Liver (tissue), 4 donors: ENCODE results near the gene PCSK1N. TPM values are rescaled to one million over a fixed set of nuclear protein-coding genes. Genes with fewer than 3 reads are reported as not detected.

Source experiments
- polyA plus RNA-seq, 2 donors: library from polyadenylated mRNA; stranded (reverse) in 1 of 2; unstranded in 1 of 2; fragments of 200-250 nt in 1 of 2; fragments of >200 nt in 1 of 2; fragmentation: Nextera tagmentation in 1 of 2; extraction: Ambion mirVana in 1 of 2; gene quantifications; one replicate each; pipeline versions ENCODE4 v1.2.1 to v1.2.3, GENCODE V29; 2013 to 2015
- total RNA-seq, 2 donors: library from RNA; depleted of rRNA; stranded (reverse); fragments of >200 nt; gene quantifications; one replicate each; pipeline ENCODE4 v1.2.3, GENCODE V29; 2014
- donor health status: healthy.
- donor health status: healthy.
- donor health status: healthy.

Gene PCSK1N
- total and polyA plus RNA-seq, 4 donors = 0.05 to 5.4 (median 0.92) TPM

Other genes starting within 250 kb of the PCSK1N start
- gene WDR13, start 238.1 kb downstream of the PCSK1N start, total RNA-seq = 10 to 100 TPM; 25.4 to 39.8 TPM
- gene WDR13, start 238.1 kb downstream of the PCSK1N start, polyA plus RNA-seq = 10 to 100 TPM; 37.2 to 73.7 TPM
- gene WAS, start 151.8 kb downstream of the PCSK1N start, total RNA-seq = 1 to 10 TPM; 5.1 to 5.6 TPM
- gene WAS, start 151.8 kb downstream of the PCSK1N start, polyA plus RNA-seq = 1 to 10 TPM; 1.0 to 3.1 TPM
- gene SUV39H1, start 138.9 kb downstream of the PCSK1N start, total RNA-seq = 1 to 10 TPM; 4.0 to 5.8 TPM
- gene SUV39H1, start 138.9 kb downstream of the PCSK1N start, polyA plus RNA-seq = 1 to 10 TPM; 3.2 to 3.5 TPM
- gene GLOD5, start 73.9 kb downstream of the PCSK1N start, total RNA-seq = under 1 TPM in 1 of 2 donors, not detected in 1; 0.67 TPM
- gene GLOD5, start 73.9 kb downstream of the PCSK1N start, polyA plus RNA-seq = 1 to 10 TPM; 2.1 to 3.4 TPM
- gene GATA1, start 49.0 kb downstream of the PCSK1N start, total RNA-seq = 10 to 100 TPM in 1 of 2 donors, not detected in 1; 39.9 TPM
- gene GATA1, start 49.0 kb downstream of the PCSK1N start, polyA plus RNA-seq = under 1 TPM in 1 of 2 donors, not detected in 1; 0.05 TPM
- 10 to 100 TPM; 48.1 to 80.5 TPM for gene HDAC6, start 33.5 kb downstream of the PCSK1N start, total RNA-seq
- gene HDAC6, start 33.5 kb downstream of the PCSK1N start, polyA plus RNA-seq = 10 to 100 TPM; 54.4 to 59.2 TPM
- not detected for gene ERAS, start 9.1 kb downstream of the PCSK1N start, total RNA-seq
- not detected for gene ERAS, start 9.1 kb downstream of the PCSK1N start, polyA plus RNA-seq
- 10 to 100 TPM; 22.8 to 25.9 TPM for gene TIMM17B, start 62.2 kb upstream of the PCSK1N start, total RNA-seq
- 10 to 100 TPM; 34.2 to 53.1 TPM for gene TIMM17B, start 62.2 kb upstream of the PCSK1N start, polyA plus RNA-seq
- gene PQBP1, start 62.3 kb upstream of the PCSK1N start, total RNA-seq = 10 to 100 TPM; 22.0 to 34.6 TPM
- gene PQBP1, start 62.3 kb upstream of the PCSK1N start, polyA plus RNA-seq = 10 to 100 TPM; 40.0 to 44.3 TPM
- gene SLC35A2, start 76.0 kb upstream of the PCSK1N start, total RNA-seq = 10 to 100 TPM; 10.0 to 15.5 TPM
- 10 to 100 TPM; 13.3 to 26.9 TPM for gene SLC35A2, start 76.0 kb upstream of the PCSK1N start, polyA plus RNA-seq
- 10 to 100 TPM in 1 of 2 donors, 1 to 10 TPM in 1; 5.8 to 28.3 TPM for gene PIM2, start 83.4 kb upstream of the PCSK1N start, total RNA-seq
- 1 to 10 TPM; 4.5 to 8.1 TPM for gene PIM2, start 83.4 kb upstream of the PCSK1N start, polyA plus RNA-seq
- 10 to 100 TPM; 17.0 to 29.3 TPM for gene OTUD5, start 122.0 kb upstream of the PCSK1N start, total RNA-seq
- gene OTUD5, start 122.0 kb upstream of the PCSK1N start, polyA plus RNA-seq = 10 to 100 TPM in 1 of 2 donors, 1 to 10 TPM in 1; 9.3 to 18.8 TPM
- 1 to 10 TPM in 1 of 2 donors, under 1 TPM in 1; 0.28 to 1.1 TPM for gene KCND1, start 136.2 kb upstream of the PCSK1N start, total RNA-seq
- under 1 TPM; 0.17 to 0.28 TPM for gene KCND1, start 136.2 kb upstream of the PCSK1N start, polyA plus RNA-seq
- gene GRIPAP1, start 166.7 kb upstream of the PCSK1N start, total RNA-seq = 10 to 100 TPM; 14.1 to 21.3 TPM
- 10 to 100 TPM; 15.4 to 17.3 TPM for gene GRIPAP1, start 166.7 kb upstream of the PCSK1N start, polyA plus RNA-seq
- gene TFE3, start 207.7 kb upstream of the PCSK1N start, total RNA-seq = 10 to 100 TPM in 1 of 2 donors, 1 to 10 TPM in 1; 9.5 to 17.1 TPM
- gene TFE3, start 207.7 kb upstream of the PCSK1N start, polyA plus RNA-seq = 10 to 100 TPM in 1 of 2 donors, 1 to 10 TPM in 1; 8.6 to 22.4 TPM
- 1 to 10 TPM; 1.0 to 1.9 TPM for gene CCDC120, start 223.4 kb upstream of the PCSK1N start, total RNA-seq
- gene CCDC120, start 223.4 kb upstream of the PCSK1N start, polyA plus RNA-seq = 1 to 10 TPM; 1.3 to 3.4 TPM
- gene PRAF2, start 238.4 kb upstream of the PCSK1N start, total RNA-seq = 1 to 10 TPM; 1.4 to 2.1 TPM
- 1 to 10 TPM; 5.7 to 8.2 TPM for gene PRAF2, start 238.4 kb upstream of the PCSK1N start, polyA plus RNA-seq
- 10 to 100 TPM; 28.0 to 47.9 TPM for gene WDR45, start 244.3 kb upstream of the PCSK1N start, total RNA-seq
- gene WDR45, start 244.3 kb upstream of the PCSK1N start, polyA plus RNA-seq = 10 to 100 TPM; 51.2 to 60.7 TPM